ENCODE results near the gene CMTM3. TPM values are rescaled to one million over a fixed set of nuclear protein-coding genes. Genes with fewer than 3 reads are reported as not detected.
"Not testable (repeated sequence)": the region's sequence is repeated elsewhere in the genome, so short reads cannot be mapped to it uniquely, and the experiment has no call there.

The CMTM3 gene
- total RNA-seq, 2 donors from 2014 or later: 60.5 to 74.6 TPM

DNA sequence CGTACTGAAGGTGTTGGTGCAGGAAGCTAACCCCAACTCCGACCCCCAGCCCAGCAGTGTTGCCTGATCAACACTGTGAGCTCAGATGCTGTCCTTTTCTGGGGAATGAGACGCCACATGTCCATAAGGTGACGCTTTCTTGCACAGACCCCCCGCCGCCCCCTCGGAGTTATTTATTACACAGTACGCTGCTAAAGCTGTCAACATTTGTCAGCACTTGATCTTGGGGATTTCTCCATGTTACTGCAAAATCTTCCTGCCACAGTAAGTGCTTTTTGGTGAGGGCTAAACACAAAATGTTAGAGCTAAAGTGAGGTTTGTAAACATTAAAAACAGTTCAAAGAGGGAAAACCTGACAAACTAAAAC, 15.9 kb downstream of the CMTM3 start:
- H3K9me3 ChIP-seq (ENCODE audit: control insufficient read depth, low read length, poor library complexity, severe bottlenecking): no peaks in the 10 kb centered on the region
- peaks cover 5% of the 10 kb centered on the region for H3K4me1 Mint-ChIP-seq
- no peak overlapping the region for H3K4me3 Mint-ChIP-seq
- no peak for DNase-seq
- no peaks in the 10 kb centered on the region for H3K36me3 Mint-ChIP-seq (ENCODE audit: low read depth)
- no peaks in the 10 kb centered on the region for H3K27me3 Mint-ChIP-seq
- ATAC-seq: no peak
- H3K27ac Mint-ChIP-seq: no peak overlapping the region

DNA sequence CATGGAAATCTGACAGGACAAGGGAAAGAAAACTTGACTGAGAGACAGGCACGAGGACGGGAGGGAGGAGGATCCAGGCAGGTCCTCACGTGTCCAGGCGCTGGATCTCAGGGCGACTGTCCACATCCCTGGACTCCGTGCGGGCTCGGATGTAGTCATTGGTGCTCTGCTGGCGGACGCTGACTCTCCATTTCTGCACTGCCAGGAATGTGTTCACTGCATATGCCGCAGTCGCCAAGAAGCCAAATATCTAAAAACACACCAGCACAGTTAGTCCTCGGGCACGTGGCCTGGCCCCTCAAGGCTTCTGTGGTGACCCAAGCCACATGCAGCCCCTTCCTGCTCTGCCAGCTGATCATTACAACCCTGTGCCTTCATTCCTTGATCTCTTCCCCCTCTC, 17.5 kb downstream of the CMTM3 start:
- H3K9me3 ChIP-seq (ENCODE audit: control insufficient read depth, low read length, poor library complexity, severe bottlenecking): no peaks in the 10 kb centered on the region
- DNase-seq (no peak), ATAC-seq (no peak)
- Mint-ChIP-seq H3K4me1 (peaks cover 5% of the 10 kb centered on the region), H3K4me3 (no peak overlapping the region), H3K27ac (no peak overlapping the region), H3K27me3 (no peaks in the 10 kb centered on the region), H3K36me3 (ENCODE audit: low read depth) (no peaks in the 10 kb centered on the region)

DNA sequence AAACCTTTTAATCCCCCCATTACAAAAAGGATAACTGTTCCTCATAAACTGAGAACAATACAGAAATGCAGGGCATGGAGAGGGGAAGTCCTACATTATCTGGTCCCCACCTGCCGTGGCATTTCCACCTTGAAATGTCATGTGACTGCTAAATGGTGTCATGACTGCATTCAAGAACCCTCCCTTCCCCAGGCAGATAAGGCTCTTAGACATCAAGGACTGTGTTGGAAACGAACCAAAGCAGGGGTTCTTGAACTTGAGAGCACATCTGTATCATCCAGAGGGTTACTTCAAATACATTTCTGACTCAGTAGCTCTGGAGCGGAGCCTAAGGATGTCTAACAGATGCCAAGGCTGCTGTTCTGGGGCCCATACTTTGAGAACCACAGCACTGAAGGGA, 18.4 kb downstream of the CMTM3 start:
- Mint-ChIP-seq H3K4me1 (peaks cover 5% of the 10 kb centered on the region), H3K27ac (no peak overlapping the region)

DNA sequence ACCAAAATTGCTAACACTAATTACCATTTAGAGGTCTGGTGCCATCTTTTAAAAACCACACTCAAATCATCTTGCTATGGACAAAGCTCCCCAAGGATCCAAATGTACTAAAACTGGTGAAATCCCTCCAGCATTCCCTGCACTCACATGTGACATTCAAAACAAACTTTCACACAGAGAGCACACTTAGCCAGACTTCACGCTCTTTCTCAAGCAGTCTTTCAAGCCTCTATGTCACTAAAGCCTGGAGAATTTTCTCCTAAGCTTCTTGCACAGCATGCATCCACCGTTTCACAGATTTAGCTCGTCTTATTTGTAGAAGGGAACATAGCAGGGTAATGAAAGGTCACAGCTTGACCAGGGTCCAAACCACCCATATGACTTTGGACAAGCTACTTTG, 19.3 kb downstream of the CMTM3 start:
- H3K36me3 Mint-ChIP-seq (ENCODE audit: low read depth): no peaks in the 10 kb centered on the region
- no peak overlapping the region for H3K27ac Mint-ChIP-seq
- no peaks in the 10 kb centered on the region for H3K27me3 Mint-ChIP-seq
- DNase-seq: no peak
- peaks cover 5% of the 10 kb centered on the region for H3K4me1 Mint-ChIP-seq
- no peaks in the 10 kb centered on the region for H3K9me3 ChIP-seq (ENCODE audit: control insufficient read depth, low read length, poor library complexity, severe bottlenecking)
- H3K4me3 Mint-ChIP-seq: no peak overlapping the region
- no peak for ATAC-seq

More for the DNA sequence above, 18.4 kb downstream of the CMTM3 start:
- Mint-ChIP-seq H3K36me3 (ENCODE audit: low read depth) (no peaks in the 10 kb centered on the region), H3K27me3 (no peaks in the 10 kb centered on the region), H3K4me3 (no peak overlapping the region)
- H3K9me3 ChIP-seq (ENCODE audit: control insufficient read depth, low read length, poor library complexity, severe bottlenecking): no peaks in the 10 kb centered on the region
- DNase-seq (no peak), ATAC-seq (no peak)

DNA sequence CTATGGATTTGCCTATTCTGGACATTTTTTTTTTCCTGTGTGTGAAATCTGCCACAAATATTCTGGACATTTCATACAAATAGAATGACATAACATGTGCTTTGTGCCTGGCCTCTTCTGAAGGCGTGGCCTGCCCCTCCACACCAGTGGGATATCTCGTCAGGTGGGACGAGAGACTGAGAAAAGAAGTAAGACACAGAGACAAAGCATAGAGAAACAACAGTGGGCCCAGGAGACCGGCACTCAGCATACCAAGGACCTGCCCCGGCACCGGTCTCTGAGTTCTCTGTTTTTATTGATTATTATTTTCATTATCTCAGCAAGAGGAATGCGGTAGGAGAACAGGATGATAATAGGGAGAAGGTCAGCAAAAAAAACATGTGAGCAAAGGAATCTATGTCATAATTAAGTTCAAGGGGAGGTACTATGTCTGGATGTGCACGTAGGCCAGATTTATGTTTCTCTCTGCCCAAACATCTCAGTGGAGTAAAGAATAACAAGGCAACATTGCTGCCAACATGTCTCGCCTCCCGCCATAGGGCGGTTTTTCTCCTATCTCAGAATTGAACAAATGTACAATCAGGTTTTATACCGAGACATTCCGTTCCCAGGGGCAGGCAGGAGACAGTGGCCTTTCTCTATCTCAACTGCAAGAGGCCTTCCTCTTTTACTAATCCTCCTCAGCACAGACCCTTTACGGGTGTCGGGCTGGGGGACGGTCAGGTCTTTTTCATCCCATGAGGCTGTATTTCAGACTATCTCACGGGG, 23.3 kb downstream of the CMTM3 start:
- H3K27ac Mint-ChIP-seq; H3K36me3 Mint-ChIP-seq (ENCODE audit: low read depth); H3K4me1 Mint-ChIP-seq; H3K27me3 Mint-ChIP-seq; ATAC-seq; H3K4me3 Mint-ChIP-seq; H3K9me3 ChIP-seq (ENCODE audit: control insufficient read depth, low read length, poor library complexity, severe bottlenecking); DNase-seq: not testable (repeated sequence)

DNA sequence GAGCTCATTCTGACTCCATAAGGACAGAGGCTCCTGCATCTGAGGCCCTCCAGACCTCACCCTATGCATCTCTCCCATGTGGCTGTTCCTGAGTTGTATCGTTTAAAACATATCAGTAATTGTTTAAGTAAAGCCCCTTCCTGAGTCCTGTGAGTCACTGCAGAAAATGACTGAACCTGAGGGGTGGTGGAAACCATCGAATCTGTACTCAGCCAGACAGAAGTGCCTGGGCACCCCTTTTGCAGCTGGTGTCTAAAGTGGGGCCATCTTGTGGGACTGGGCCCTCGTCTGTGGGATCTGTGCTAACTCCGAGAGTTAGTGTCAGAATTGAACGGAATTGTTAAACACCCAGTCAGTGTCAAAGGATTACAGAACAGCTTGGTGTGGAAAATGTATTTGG, 25.4 kb downstream of the CMTM3 start:
- DNase-seq (no peak), ATAC-seq (no peak)
- no peak overlapping the region for H3K4me3 Mint-ChIP-seq
- H3K27ac Mint-ChIP-seq: no peak overlapping the region
- no peaks in the 10 kb centered on the region for H3K9me3 ChIP-seq (ENCODE audit: control insufficient read depth, low read length, poor library complexity, severe bottlenecking)
- no peaks in the 10 kb centered on the region for H3K36me3 Mint-ChIP-seq (ENCODE audit: low read depth)
- H3K27me3 Mint-ChIP-seq: no peaks in the 10 kb centered on the region
- no peaks in the 10 kb centered on the region for H3K4me1 Mint-ChIP-seq

DNA sequence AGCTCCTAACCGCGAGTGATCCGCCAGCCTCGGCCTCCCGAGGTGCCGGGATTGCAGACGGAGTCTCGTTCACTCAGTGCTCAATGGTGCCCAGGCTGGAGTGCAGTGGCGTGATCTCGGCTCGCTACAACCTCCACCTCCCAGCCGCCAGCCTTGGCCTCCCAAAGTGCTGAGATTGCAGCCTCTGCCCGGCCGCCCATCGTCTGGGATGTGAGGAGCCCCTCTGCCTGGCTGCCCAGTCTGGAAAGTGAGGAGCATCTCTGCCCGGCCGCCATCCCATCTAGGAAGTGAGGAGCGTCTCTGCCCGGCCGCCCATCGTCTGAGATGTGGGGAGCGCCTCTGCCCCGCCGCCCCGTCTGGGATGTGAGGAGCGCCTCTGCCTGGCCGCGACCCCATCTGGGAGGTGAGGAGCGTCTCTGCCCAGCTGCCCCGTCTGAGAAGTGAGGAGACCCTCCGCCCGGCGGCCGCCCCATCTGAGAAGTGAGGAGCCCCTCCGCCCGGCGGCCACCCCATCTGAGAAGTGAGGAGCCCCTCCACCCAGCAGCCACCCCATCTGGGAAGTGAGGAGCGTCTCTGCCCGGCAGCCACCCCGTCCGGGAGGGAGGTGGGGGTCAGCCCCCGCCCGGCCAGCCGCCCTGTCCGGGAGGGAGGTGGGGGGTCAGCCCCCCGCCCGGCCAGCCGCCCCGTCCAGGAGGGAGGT, 26.2 kb downstream of the CMTM3 start:
- H3K4me3 Mint-ChIP-seq; H3K4me1 Mint-ChIP-seq; ATAC-seq; H3K9me3 ChIP-seq (ENCODE audit: control insufficient read depth, low read length, poor library complexity, severe bottlenecking); DNase-seq; H3K36me3 Mint-ChIP-seq (ENCODE audit: low read depth); H3K27ac Mint-ChIP-seq; H3K27me3 Mint-ChIP-seq: not testable (repeated sequence)

DNA sequence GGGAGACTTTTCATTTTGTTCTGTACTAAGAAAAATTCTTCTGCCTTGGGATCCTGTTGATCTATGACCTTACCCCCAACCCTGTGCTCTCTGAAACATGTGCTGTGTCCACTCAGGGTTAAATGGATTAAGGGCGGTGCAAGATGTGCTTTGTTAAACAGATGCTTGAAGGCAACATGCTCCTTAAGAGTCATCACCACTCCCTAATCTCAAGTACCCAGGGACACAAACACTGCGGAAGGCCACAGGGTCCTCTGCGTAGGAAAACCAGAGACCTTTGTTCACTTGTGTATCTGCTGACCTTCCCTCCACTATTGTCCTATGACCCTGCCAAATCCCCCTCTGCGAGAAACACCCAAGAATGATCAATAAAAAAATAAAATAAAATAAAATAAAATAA, 27.1 kb downstream of the CMTM3 start:
- not testable (repeated sequence) for H3K27ac Mint-ChIP-seq; H3K36me3 Mint-ChIP-seq (ENCODE audit: low read depth); ATAC-seq; H3K27me3 Mint-ChIP-seq; H3K9me3 ChIP-seq (ENCODE audit: control insufficient read depth, low read length, poor library complexity, severe bottlenecking); H3K4me1 Mint-ChIP-seq; DNase-seq; H3K4me3 Mint-ChIP-seq

DNA sequence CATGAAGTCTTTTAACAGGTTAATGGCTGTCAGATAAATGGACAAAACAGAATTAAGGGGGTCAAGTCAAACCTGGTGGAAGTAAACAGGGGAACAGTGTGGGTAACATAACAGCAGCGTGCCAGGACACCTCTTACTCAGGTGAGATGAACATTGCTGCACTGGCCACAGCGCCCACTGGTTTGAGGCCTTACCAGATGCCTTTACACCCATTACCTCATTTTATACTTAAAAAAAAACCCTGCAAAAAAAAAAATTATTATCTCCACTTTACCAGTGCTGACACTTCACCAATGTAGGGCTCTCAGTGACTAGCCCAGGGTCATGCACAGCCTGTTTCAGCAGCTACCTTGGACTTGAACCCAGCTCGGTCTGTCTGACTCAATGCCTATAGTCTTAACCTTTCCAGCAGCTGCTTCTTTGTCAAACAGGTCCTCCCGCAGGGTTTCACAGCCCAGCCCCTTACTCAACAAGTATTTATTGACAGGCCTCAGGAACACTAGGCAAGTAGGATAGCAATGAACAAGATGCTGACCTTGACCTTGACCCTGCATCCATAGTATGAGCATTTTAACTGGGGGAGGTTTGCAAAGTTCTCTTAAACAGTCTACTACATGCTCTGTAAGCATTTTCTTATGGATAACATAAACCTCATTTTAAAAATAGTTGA, 30.2 kb downstream of the CMTM3 start:
- Mint-ChIP-seq H3K36me3 (ENCODE audit: low read depth) (no peaks in the 10 kb centered on the region), H3K4me1 (peaks cover 4% of the 10 kb centered on the region), H3K27me3 (peaks cover 13% of the 10 kb centered on the region), H3K27ac (no peak overlapping the region), H3K4me3 (no peak overlapping the region)
- H3K9me3 ChIP-seq (ENCODE audit: control insufficient read depth, low read length, poor library complexity, severe bottlenecking): no peaks in the 10 kb centered on the region
- DNase-seq (no peak), ATAC-seq (no peak)

DNA sequence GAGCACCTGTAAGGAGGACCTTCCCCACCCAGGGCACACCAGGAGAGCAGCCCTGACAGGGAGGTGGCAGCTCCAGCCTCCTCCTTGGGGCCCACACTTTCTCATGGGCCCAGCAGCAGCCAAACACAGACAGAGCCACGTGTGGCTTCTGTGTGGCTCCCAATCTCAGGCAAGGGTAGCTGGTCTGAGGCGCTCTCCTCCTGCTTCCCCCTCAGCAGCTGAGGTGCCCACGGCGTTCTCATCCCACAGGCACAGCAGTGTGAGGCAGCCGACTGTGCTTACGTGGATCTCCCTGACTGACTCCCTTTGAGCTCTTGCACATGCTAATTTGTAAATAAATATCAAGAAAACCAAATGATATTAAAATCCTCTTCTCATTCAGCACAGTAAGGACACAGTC, 30.9 kb downstream of the CMTM3 start:
- H3K9me3 ChIP-seq (ENCODE audit: control insufficient read depth, low read length, poor library complexity, severe bottlenecking): no peaks in the 10 kb centered on the region
- DNase-seq: no peak
- peaks cover 13% of the 10 kb centered on the region for H3K27me3 Mint-ChIP-seq
- peaks cover 4% of the 10 kb centered on the region for H3K4me1 Mint-ChIP-seq
- no peaks in the 10 kb centered on the region for H3K36me3 Mint-ChIP-seq (ENCODE audit: low read depth)
- no peak overlapping the region for H3K27ac Mint-ChIP-seq
- ATAC-seq: no peak
- H3K4me3 Mint-ChIP-seq: no peak overlapping the region

DNA sequence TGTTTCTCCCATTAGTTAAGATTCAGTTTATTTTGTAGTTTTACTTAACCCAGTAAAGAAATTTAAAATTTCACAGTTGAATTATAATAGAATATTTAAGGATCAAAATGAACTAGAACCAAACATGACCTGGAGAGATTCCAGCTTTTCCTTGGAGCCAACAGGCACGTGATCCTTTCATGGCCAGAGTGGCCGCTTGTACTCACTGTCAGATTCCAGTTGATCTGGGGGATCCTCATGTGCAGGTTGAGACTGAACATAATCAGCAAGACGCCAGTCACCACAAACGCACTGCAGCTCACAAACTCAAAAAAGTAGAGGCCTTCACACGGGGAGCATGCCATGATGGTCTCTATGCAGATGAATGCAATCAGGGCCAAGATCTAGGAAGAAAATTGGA, 31.7 kb downstream of the CMTM3 start:
- H3K9me3 ChIP-seq (ENCODE audit: control insufficient read depth, low read length, poor library complexity, severe bottlenecking): no peaks in the 10 kb centered on the region
- Mint-ChIP-seq H3K4me3 (no peak overlapping the region), H3K27me3 (peaks cover 13% of the 10 kb centered on the region), H3K4me1 (peaks cover 4% of the 10 kb centered on the region), H3K36me3 (ENCODE audit: low read depth) (no peaks in the 10 kb centered on the region), H3K27ac (no peak overlapping the region)
- DNase-seq (no peak), ATAC-seq (no peak)

DNA sequence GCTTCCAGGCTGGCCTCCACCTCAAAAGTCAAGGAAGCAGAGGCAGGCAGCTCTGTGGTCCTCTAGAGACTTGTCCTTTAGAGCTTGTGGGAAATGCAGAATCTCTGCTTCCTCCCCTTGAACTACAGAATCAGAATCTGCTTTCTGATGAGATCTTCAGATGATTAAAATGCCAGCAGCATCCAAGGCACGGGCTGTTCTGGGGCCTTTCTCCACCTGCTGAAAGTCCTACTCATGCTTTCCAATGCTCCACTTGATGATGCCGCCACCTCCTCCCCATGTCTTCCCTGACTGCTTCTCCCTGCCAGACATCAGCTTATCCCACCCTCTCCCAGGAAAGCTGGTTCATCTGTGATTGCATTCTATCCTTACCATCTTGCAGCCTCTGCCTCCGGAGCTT, 33.3 kb downstream of the CMTM3 start:
- ATAC-seq: no peak
- Mint-ChIP-seq H3K27ac (no peak overlapping the region), H3K27me3 (peaks cover 13% of the 10 kb centered on the region)

DNA sequence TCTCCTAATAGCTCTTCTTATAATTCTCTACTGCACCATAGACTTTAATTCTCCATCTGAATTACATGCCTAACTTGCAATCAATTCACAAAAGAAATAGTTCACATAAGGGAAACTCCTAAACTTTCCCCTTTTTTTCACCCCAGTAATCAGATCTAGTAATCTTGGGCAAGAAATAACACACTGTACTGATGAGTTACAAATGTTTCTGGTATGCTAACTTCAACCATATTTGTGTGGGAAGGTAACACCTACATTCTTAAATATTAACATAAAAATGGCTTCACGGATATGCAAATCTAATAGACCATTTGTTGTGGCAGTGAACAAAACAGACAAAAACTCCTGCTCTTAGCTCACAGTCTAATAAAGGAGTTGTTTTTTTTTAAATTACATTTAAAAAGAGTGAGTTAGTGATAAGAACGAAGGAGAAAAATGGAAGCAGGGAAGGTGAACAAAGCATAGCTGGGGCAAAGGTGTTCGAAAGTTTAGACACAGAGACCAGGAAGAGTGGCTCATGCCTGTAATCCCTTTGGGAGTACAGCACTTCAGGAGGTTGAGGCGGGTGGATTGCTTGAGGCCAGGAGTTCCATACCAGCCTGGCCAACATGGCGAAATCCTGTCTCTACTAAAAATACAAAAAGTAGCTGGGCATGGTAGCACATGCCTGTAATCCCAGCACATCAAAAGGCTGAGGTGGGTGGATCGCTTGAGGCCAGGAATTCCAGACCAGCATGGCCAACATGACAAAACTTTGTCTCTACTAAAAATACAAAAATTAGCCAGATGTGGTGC, 34.8 kb downstream of the CMTM3 start:
- no peaks in the 10 kb centered on the region for H3K36me3 Mint-ChIP-seq (ENCODE audit: low read depth)
- no peak overlapping the region for H3K27ac Mint-ChIP-seq

More for the DNA sequence above, 33.3 kb downstream of the CMTM3 start:
- Mint-ChIP-seq H3K4me3 (no peak overlapping the region), H3K36me3 (ENCODE audit: low read depth) (no peaks in the 10 kb centered on the region), H3K4me1 (peaks cover 4% of the 10 kb centered on the region)
- H3K9me3 ChIP-seq (ENCODE audit: control insufficient read depth, low read length, poor library complexity, severe bottlenecking): no peaks in the 10 kb centered on the region
- DNase-seq: no peak

More for the DNA sequence above, 34.8 kb downstream of the CMTM3 start:
- DNase-seq (no peak), ATAC-seq (no peak)
- Mint-ChIP-seq H3K4me1 (peaks cover 4% of the 10 kb centered on the region), H3K4me3 (no peak overlapping the region), H3K27me3 (peaks cover 13% of the 10 kb centered on the region)
- H3K9me3 ChIP-seq (ENCODE audit: control insufficient read depth, low read length, poor library complexity, severe bottlenecking): no peaks in the 10 kb centered on the region

Measured in T-helper 17 cell (primary cell).